SK-N-SH treated with all-trans-retinoic acid at 6 μM for 48 hours (cell line): Measurements from ENCODE around the gene LAMTOR1.

Experiments
- ARNTL ChIP-seq: fragments of 450-650 bp; formaldehyde crosslinking; IDR thresholded peaks from 2 replicates; pipeline ENCODE4 v1.5.0; 2020; ENCODE audit warnings: low read depth, mild to moderate bottlenecking, moderate library complexity, borderline replicate concordance
- BACH2 ChIP-seq: fragments of 250-450 bp; sonication (Bioruptor Pico); IDR thresholded peaks from 2 replicates; pipeline ENCODE4 v1.9.0; 2021; ENCODE audit warnings: mild to moderate bottlenecking, borderline replicate concordance
- CREB5 ChIP-seq: fragments of 250-450 bp; sonication (Bioruptor Pico); IDR thresholded peaks from 2 replicates; pipeline ENCODE4 v1.5.1; 2020; ENCODE audit warnings: low read depth, mild to moderate bottlenecking, moderate library complexity
- CSDC2 ChIP-seq: fragments of 250-450 bp; sonication (Bioruptor Pico); IDR thresholded peaks from 2 replicates; pipeline ENCODE4 v1.5.0; 2020; ENCODE audit warnings: mild to moderate bottlenecking, moderate library complexity
- ISL1 ChIP-seq: fragments of 250-450 bp; sonication (Bioruptor Pico); IDR thresholded peaks from 2 replicates; pipeline ENCODE4 v2.1.2; 2022; ENCODE audit warnings: mild to moderate bottlenecking, moderate library complexity
- OSR1 ChIP-seq: fragments of 250-450 bp; sonication (Bioruptor Pico); IDR thresholded peaks from 2 replicates; pipeline ENCODE4 v1.8.0; 2022; ENCODE audit warnings: moderate library complexity, mild to moderate bottlenecking, inconsistent platforms
- PATZ1 ChIP-seq: fragments of 250-450 bp; sonication (Bioruptor Pico); IDR thresholded peaks from 2 replicates; pipeline ENCODE4 v1.8.0; 2020; ENCODE audit warnings: mild to moderate bottlenecking, moderate library complexity, borderline replicate concordance
- PPARA ChIP-seq: fragments of 250-450 bp; sonication (Bioruptor Pico); IDR thresholded peaks from 2 replicates; pipeline ENCODE4 v1.5.0; 2020; ENCODE audit warnings: mild to moderate bottlenecking, borderline replicate concordance
- RARB ChIP-seq: fragments of 250-450 bp; sonication (Bioruptor Pico); IDR thresholded peaks from 2 replicates; pipeline ENCODE4 v1.8.0; 2021; ENCODE audit warnings: mild to moderate bottlenecking, moderate library complexity
- TSHZ2 ChIP-seq: fragments of 250-450 bp; sonication (Bioruptor Pico); IDR thresholded peaks from 2 replicates; pipeline ENCODE4 v1.5.0; 2020; ENCODE audit warnings: mild to moderate bottlenecking, moderate library complexity
- ZC3H10 ChIP-seq: fragments of 250-450 bp; sonication (Bioruptor Pico); IDR thresholded peaks from 2 replicates; pipeline ENCODE4 v1.5.1; 2021; ENCODE audit warnings: mild to moderate bottlenecking, moderate library complexity
- ZFP3 ChIP-seq: fragments of 250-450 bp; sonication (Bioruptor Pico); IDR thresholded peaks from 2 replicates; pipeline ENCODE4 v1.5.0; 2020; ENCODE audit warnings: mild to moderate bottlenecking, moderate library complexity
- ZFP30 ChIP-seq: fragments of 450-650 bp; formaldehyde crosslinking; IDR thresholded peaks from 2 replicates; pipeline ENCODE4 v1.5.0; 2022; ENCODE audit warnings: mild to moderate bottlenecking, moderate library complexity
- ZNF8 ChIP-seq: fragments of 450-650 bp; formaldehyde crosslinking; IDR thresholded peaks from 2 replicates; pipeline ENCODE4 v1.5.0; 2020; ENCODE audit warnings: mild to moderate bottlenecking, moderate library complexity

- no peak for TF ChIP-seq PATZ1 (CRISPR knock-in tag)
- no peak for TF ChIP-seq ZFP30 (CRISPR knock-in tag)
- no peak for TF ChIP-seq TSHZ2 (CRISPR knock-in tag)
- no peak for TF ChIP-seq CSDC2 (CRISPR knock-in tag)
- no peak for TF ChIP-seq OSR1 (CRISPR knock-in tag)
- TF ChIP-seq ARNTL (CRISPR knock-in tag), result no peak
- no peak for TF ChIP-seq RARB (CRISPR knock-in tag)
- no peak for TF ChIP-seq ZNF8 (CRISPR knock-in tag)
- no peak for TF ChIP-seq PPARA (CRISPR knock-in tag)
- no peak for TF ChIP-seq BACH2 (CRISPR knock-in tag)
- no peak for TF ChIP-seq CREB5
- no peak for TF ChIP-seq ZFP3 (CRISPR knock-in tag)
- TF ChIP-seq ZC3H10 (CRISPR knock-in tag), result no peak
- TF ChIP-seq ISL1, result no peak
These were observed 41.2 kb downstream of the LAMTOR1 start for GRCh38 chr11:72061739-72062396.
